ENCODE measurements around the gene DOCK9. TPM values are rescaled to one million over a fixed set of nuclear protein-coding genes. Genes with fewer than 3 reads are reported as not detected.

The DOCK9 gene
- total RNA-seq, 4 donors from 2014 or later, result 127 to 191 (median 154) TPM

DNA sequence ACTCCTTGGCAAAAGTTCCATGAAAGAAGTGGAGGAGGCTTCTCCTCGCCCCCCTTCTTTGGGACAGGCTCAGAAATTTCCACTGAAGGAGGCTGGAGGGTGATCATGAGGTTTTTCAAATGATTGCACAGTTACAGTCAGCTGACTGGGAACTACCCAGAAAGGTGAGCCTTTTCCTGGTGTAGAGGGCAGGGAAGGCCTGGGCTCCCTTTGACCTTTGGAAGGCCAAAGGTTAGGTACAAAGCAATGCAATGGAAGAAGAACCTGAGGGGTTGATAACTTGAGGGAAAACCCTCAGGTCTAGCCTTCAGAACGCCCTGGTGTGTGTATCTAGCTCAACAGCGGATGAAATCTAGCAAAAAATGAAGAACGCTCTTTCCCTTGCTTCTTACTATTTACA is 175.3 kb downstream of the DOCK9 start:
- H3K36me3 ChIP-seq, result peaks cover 48 to 96% (median 77%) of the 10 kb centered on the region in 4 donors
- H3K4me3 ChIP-seq, result no peak overlapping the region
- no peak overlapping the region for H3K27ac ChIP-seq (replicated peaks in 1 of 4)
- H3K4me1 ChIP-seq, result peaks cover 0 to 9% (median 4%) of the 10 kb centered on the region in 4 donors
- 89% methylated on average over 4 of the region's 4 CpGs for WGBS
- no peak for DNase-seq (ENCODE audit: extremely low spot score)
- no peaks in the 10 kb centered on the region for H3K27me3 ChIP-seq
- intact Hi-C loops (cut with DNase I), result no loop called here
- TF ChIP-seq POLR2A (IDR thresholded peaks at IDR 0.05; ENCODE audit: low read depth), result no peak
- TF ChIP-seq, protein P1, sequence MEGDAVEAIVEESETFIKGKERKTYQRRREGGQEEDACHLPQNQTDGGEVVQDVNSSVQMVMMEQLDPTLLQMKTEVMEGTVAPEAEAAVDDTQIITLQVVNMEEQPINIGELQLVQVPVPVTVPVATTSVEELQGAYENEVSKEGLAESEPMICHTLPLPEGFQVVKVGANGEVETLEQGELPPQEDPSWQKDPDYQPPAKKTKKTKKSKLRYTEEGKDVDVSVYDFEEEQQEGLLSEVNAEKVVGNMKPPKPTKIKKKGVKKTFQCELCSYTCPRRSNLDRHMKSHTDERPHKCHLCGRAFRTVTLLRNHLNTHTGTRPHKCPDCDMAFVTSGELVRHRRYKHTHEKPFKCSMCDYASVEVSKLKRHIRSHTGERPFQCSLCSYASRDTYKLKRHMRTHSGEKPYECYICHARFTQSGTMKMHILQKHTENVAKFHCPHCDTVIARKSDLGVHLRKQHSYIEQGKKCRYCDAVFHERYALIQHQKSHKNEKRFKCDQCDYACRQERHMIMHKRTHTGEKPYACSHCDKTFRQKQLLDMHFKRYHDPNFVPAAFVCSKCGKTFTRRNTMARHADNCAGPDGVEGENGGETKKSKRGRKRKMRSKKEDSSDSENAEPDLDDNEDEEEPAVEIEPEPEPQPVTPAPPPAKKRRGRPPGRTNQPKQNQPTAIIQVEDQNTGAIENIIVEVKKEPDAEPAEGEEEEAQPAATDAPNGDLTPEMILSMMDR (IDR thresholded peaks at IDR 0.05), result no peak
- TF ChIP-seq EP300 (IDR thresholded peaks at IDR 0.05), result no peak
- TF ChIP-seq POLR2AphosphoS5 (IDR thresholded peaks at IDR 0.05), result no peak
- H3K9me3 ChIP-seq, result no peaks in the 10 kb centered on the region

DNA sequence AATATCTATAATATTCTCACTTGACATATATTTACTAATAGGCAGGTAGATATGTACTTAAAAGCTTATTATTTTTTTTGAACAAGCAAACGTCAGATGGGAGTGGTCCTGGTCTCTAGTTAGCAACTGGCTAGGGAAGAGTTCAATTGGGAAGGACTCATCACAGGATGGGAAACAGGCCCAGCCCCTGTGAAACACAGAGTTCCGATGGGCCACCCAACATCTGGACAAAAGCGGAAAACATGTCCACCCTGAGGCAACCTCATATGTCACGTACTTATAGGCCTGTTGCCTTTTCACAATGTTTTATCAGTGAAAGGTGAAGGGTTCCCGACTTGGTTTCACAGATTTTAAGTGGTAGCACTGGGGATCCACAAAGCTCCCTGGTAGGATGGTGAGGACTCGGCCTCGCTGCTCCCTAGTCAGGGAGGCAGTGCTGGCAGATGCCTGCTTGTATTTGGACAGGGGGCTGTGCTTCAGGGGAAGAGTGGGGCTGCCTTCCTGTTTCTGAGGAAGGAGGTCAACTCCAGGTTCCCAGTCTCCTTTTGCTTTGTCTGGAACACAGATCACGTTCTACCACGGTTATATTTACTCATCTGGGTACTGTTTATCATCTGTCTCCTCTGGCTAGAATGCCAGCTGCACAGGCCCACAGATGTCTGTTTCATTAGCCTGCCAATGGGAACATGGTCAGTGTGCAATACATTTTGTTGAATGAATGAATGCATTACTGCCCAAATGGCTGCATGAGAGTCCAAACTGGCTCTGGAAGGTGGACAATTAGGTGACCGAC is 176.0 kb downstream of the DOCK9 start:
- H3K4me3 ChIP-seq, result no peak overlapping the region
- WGBS, result 74% methylated on average over 10 of the region's 10 CpGs
- peak overlapping the region in 1 of 4 donors; percentile 38 for H3K27ac ChIP-seq (replicated peaks in 1 of 4)
- intact Hi-C loops (cut with DNase I), result no loop called here
- peaks cover 0 to 9% (median 4%) of the 10 kb centered on the region in 4 donors for H3K4me1 ChIP-seq
- peaks cover 52 to 96% (median 77%) of the 10 kb centered on the region in 4 donors for H3K36me3 ChIP-seq
- H3K27me3 ChIP-seq, result no peaks in the 10 kb centered on the region
- no peak for DNase-seq (ENCODE audit: extremely low spot score)
- TF ChIP-seq POLR2A (IDR thresholded peaks at IDR 0.05; ENCODE audit: low read depth) (no peak), POLR2AphosphoS5 (IDR thresholded peaks at IDR 0.05) (no peak), EP300 (IDR thresholded peaks at IDR 0.05) (no peak)
- TF ChIP-seq, protein P1 (IDR thresholded peaks at IDR 0.05), result no peak
- no peaks in the 10 kb centered on the region for H3K9me3 ChIP-seq

DNA sequence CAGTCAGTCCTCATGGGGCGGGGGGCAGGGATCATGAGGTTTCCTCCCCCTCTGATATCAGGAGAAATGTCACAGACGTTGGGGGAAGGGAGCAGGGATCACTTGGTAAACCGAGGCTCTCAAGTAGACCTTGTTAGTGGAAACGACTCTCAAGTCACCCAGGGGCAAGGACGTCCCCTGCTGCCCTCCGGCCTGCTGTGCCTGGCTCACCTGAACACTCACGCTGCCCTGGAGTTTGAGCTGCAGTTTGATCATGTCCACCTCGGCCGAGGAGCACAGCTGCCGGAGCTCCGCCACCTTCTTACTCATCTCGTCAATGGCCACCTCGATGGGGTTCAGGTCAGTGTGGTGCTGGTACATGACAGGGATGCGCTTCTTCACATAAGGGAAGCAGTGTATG is 177.8 kb downstream of the DOCK9 start:
- Histone ChIP-seq H3K4me3 (no peak overlapping the region), H3K27me3 (no peaks in the 10 kb centered on the region), H3K36me3 (peaks cover 62 to 98% (median 78%) of the 10 kb centered on the region in 4 donors), H3K27ac (replicated peaks in 1 of 4) (no peak overlapping the region), H3K4me1 (peaks cover 0 to 9% (median 4%) of the 10 kb centered on the region in 4 donors), H3K9me3 (no peaks in the 10 kb centered on the region)
- DNase-seq (ENCODE audit: extremely low spot score), result peak; percentile 85
- 91% methylated on average over 8 of the region's 14 CpGs for WGBS
- intact Hi-C loops (cut with DNase I), result no loop called here
- TF ChIP-seq EP300 (IDR thresholded peaks at IDR 0.05) (no peak), POLR2AphosphoS5 (IDR thresholded peaks at IDR 0.05) (no peak), POLR2A (IDR thresholded peaks at IDR 0.05; ENCODE audit: low read depth) (no peak)
- TF ChIP-seq, protein P1 (IDR thresholded peaks at IDR 0.05), result no peak

GRCh38 chr13:98798849-98799645 is 178.8 kb downstream of the DOCK9 start:
- intact Hi-C loops (cut with DNase I), result no loop called here
- Histone ChIP-seq H3K4me3 (no peak overlapping the region), H3K36me3 (peaks cover 62 to 98% (median 78%) of the 10 kb centered on the region in 4 donors), H3K27ac (replicated peaks in 1 of 4) (no peak overlapping the region), H3K9me3 (no peaks in the 10 kb centered on the region), H3K4me1 (peaks cover 0 to 9% (median 4%) of the 10 kb centered on the region in 4 donors), H3K27me3 (no peaks in the 10 kb centered on the region)
- TF ChIP-seq POLR2A (IDR thresholded peaks at IDR 0.05; ENCODE audit: low read depth), result no peak
- no peak for TF ChIP-seq POLR2AphosphoS5 (IDR thresholded peaks at IDR 0.05)
- TF ChIP-seq, protein P1 (IDR thresholded peaks at IDR 0.05), result no peak
- no peak for TF ChIP-seq EP300 (IDR thresholded peaks at IDR 0.05)
- WGBS, result 62% methylated on average over 5 of the region's 5 CpGs
- no peak for DNase-seq (ENCODE audit: extremely low spot score)

Data from esophagus muscularis mucosa (tissue), 4 donors.